Activated B cell treated with CpG ODN at 0.5 μM for 24 hours (primary cell): ENCODE measurements around the gene PIM3. TPM values are rescaled to one million over a fixed set of nuclear protein-coding genes. Genes with fewer than 3 reads are reported as not detected.
"Not testable (repeated sequence)": the region's sequence is repeated elsewhere in the genome, so short reads cannot be mapped to it uniquely, and the experiment has no call there.

ENCODE experiments used
- ATAC-seq: fragments of 200-7000 bp; cut with Tn5 transposase; one replicate; pipeline ENCODE4 v1.10.0; 2021; ENCODE audit warnings: low read depth, mild to moderate bottlenecking, moderate library complexity
- CTCF ChIA-PET: fragments of 350-600 bp; sonication (Branson Sonifier 250); formaldehyde crosslinking; loops from one replicate; lab custom pipeline; 2021; ENCODE audit warnings: antibody characterized with exemption; lab: Charles Lee
- POLR2A ChIA-PET: fragments of 350-600 bp; sonication (Branson Sonifier 250); formaldehyde crosslinking; loops from one replicate; lab custom pipeline; 2021; ENCODE audit warnings: antibody characterized with exemption; lab: Charles Lee
- DNase-seq: peaks from one replicate; pipeline ENCODE4 v3.0.0; 2022
- H3K27ac Mint-ChIP-seq: one replicate; pipeline ENCODE4 v1.8.0; 2020; ENCODE audit warnings: mixed read lengths
- H3K27me3 Mint-ChIP-seq: one replicate; pipeline ENCODE4 v1.8.0; 2021; ENCODE audit warnings: mixed read lengths
- H3K36me3 Mint-ChIP-seq: one replicate; pipeline ENCODE4 v1.8.0; 2021; ENCODE audit warnings: low read depth, mixed read lengths
- H3K4me1 Mint-ChIP-seq: one replicate; pipeline ENCODE4 v1.8.0; 2021; ENCODE audit warnings: mixed read lengths
- H3K4me3 Mint-ChIP-seq: one replicate; pipeline ENCODE4 v1.8.0; 2020; ENCODE audit warnings: mild to moderate bottlenecking, mixed read lengths
- H3K9me3 Mint-ChIP-seq: one replicate; pipeline ENCODE4 v1.8.0; 2020; ENCODE audit warnings: mixed read lengths
- intact Hi-C: fragments of 100-400 bp; cut with micrococcal nuclease; formaldehyde crosslinking; loops from one replicate; pipeline ENCODE4 v1.15.1; 2024
- total RNA-seq: library from RNA; stranded (reverse); gene quantifications from 2 replicates; pipeline ENCODE4 v1.2.3, GENCODE V29; 2022
- TF ChIP-seq, protein P1 (sequence below): fragments of 200-600 bp; IDR thresholded peaks from one replicate; pipeline ENCODE4 v1.8.0; 2022; ENCODE audit warnings: antibody characterized with exemption, mild to moderate bottlenecking

Gene PIM3
- total RNA-seq, 1 donor from 2014 or later: 91.7 TPM

DNA sequence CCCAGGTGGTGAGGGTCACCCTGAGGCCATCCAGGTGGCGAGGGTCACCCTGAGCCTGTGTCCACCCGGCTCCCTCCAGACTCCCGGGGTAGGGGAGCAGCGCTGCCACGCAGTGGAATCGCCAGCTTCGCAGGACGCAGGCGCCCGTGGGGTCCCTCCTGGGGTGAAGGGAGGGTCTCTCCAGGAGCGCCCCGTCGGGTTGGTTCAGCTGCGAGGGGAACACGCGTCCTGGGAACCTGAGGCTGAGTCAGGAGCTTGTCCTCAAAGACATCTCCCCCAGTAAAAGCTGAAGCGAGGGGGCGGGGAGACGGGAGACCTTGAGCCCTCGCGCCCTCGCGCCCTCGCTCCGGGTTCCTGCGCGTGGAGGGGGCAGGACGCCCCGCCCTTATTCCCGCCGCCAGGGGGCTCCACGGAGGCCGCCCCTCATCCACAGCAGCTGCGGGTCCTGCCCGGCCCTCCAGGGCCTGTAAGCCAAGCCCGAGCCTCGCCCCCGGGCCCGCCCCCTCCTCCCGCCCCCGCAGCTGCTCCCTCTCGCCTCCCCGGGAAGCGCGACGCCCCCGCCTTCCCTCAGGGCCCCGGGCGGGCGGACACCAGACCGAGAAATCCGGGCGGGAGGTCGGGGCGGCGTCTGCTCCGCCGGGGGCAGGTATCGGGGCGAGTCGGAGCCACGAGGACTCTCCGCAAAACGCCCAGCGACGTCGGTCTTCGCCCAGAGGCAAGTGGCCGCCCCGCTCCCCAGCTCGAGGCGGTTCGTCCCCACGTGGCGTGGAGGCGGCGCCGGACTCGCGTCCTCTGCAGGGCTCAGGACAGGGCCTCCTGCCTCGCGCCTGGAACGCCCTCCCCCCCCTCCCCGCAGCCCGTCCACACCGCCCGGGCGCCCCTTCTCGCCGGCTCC is 22.8 kb downstream of the PIM3 start:
- H3K4me1 Mint-ChIP-seq: peaks cover 13% of the 10 kb centered on the region
- H3K9me3 Mint-ChIP-seq: peaks cover 15% of the 10 kb centered on the region
- H3K27me3 Mint-ChIP-seq: peaks cover 2% of the 10 kb centered on the region
- ChIA-PET CTCF (interaction anchor here (0.6 to 4.0 kb wide), 6 partner anchors 11 to 52 kb away, joined by 3 to 20 read pairs (median 7); no protein-coding TSS in a partner anchor), POLR2A (interaction anchor here (1.0 to 3.1 kb wide), 12 partner anchors 9 to 52 kb away, joined by 3 to 25 read pairs (median 8); partner anchors contain the start of gene PIM3)
- ATAC-seq (peak; percentile 78), DNase-seq (peak; percentile 53)
- TF ChIP-seq, protein P1, sequence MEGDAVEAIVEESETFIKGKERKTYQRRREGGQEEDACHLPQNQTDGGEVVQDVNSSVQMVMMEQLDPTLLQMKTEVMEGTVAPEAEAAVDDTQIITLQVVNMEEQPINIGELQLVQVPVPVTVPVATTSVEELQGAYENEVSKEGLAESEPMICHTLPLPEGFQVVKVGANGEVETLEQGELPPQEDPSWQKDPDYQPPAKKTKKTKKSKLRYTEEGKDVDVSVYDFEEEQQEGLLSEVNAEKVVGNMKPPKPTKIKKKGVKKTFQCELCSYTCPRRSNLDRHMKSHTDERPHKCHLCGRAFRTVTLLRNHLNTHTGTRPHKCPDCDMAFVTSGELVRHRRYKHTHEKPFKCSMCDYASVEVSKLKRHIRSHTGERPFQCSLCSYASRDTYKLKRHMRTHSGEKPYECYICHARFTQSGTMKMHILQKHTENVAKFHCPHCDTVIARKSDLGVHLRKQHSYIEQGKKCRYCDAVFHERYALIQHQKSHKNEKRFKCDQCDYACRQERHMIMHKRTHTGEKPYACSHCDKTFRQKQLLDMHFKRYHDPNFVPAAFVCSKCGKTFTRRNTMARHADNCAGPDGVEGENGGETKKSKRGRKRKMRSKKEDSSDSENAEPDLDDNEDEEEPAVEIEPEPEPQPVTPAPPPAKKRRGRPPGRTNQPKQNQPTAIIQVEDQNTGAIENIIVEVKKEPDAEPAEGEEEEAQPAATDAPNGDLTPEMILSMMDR: no peak
- no peak overlapping the region for H3K27ac Mint-ChIP-seq
- peaks cover 4% of the 10 kb centered on the region for H3K36me3 Mint-ChIP-seq
- intact Hi-C loops: loop anchor here (1.0 to 5.0 kb wide), 2 partner anchors 21 to 34 kb away; no protein-coding TSS in a partner anchor
- peak overlapping the region; percentile 65 for H3K4me3 Mint-ChIP-seq

DNA sequence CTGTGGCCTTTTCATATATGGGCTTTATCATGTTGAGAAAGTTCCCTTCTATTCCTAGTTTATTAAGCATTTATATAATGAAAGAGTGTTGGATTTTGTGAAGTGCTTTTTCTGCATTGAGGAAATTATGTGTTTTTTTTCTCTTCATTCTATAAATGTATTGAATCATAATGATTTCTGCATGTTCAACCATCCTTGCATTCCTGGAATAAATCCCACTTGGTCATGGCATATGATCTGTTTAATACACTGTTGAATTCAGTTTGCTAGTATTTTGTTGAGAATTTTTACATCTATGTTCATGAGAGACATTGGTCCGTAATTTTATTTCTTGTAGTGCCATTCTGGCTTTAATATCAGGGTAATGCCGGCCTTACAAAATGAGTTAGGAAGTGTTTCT is 25.8 kb downstream of the PIM3 start:
- POLR2A ChIA-PET: no interaction called here
- no peak for DNase-seq
- no peak overlapping the region for H3K27ac Mint-ChIP-seq

DNA sequence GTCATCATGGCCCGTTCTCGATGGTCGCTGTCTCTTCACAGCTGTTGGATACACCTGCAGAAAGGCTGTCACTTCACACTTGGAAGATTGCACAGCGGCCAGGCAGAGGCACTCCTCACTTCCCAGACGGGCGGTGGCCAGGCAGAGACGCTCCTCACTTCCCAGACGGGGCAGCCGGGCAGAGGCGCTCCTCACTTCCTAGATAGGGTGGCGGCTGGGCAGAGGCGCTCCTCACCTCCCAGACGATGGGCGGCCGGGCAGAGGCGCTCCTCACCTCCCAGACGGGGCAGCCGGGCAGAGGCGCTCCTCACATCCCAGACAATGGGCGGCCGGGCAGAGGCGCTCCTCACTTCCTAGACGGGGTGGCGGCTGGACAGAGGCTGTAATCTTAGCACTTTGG is 29.3 kb downstream of the PIM3 start:
- Mint-ChIP-seq H3K4me1 (peaks cover 11% of the 10 kb centered on the region), H3K9me3 (peaks cover 12% of the 10 kb centered on the region)
- H3K27me3 Mint-ChIP-seq, CTCF ChIA-PET, H3K36me3 Mint-ChIP-seq, POLR2A ChIA-PET, intact Hi-C loops, H3K4me3 Mint-ChIP-seq, H3K27ac Mint-ChIP-seq, ATAC-seq, DNase-seq: not testable (repeated sequence)

More for the DNA sequence above, 25.8 kb downstream of the PIM3 start:
- no peaks in the 10 kb centered on the region for H3K36me3 Mint-ChIP-seq
- ATAC-seq: no peak
- peaks cover 2% of the 10 kb centered on the region for H3K27me3 Mint-ChIP-seq
- peaks cover 12% of the 10 kb centered on the region for H3K9me3 Mint-ChIP-seq
- CTCF ChIA-PET: interaction anchor here (1.7 to 1.8 kb wide), 2 partner anchors 44 to 56 kb away, joined by 5 read pairs; no protein-coding TSS in a partner anchor
- H3K4me1 Mint-ChIP-seq: peaks cover 8% of the 10 kb centered on the region
- no peak overlapping the region for H3K4me3 Mint-ChIP-seq
- intact Hi-C loops: no loop called here
- TF ChIP-seq, protein P1: no peak

DNA sequence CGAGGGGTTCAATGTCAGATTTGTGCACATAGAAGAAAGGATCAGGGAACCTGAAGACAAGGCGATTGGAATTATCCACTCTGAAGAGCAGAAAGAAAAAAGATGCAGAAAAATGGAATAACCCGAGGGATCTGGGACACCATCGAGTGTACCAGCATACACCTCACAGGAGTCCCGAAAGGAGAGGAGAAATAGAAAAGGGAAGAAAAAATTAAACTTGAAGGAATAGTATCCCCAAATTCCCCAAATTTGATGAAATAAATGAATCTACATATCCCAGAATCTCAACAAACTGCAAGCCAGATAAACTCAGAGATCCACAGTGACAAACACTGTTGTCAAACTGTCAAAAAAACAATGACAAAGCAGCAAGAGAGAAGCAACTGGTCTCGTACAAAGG is 30.6 kb downstream of the PIM3 start:
- DNase-seq (no peak), ATAC-seq (no peak)
- ChIA-PET CTCF (interaction anchor here (1.0 to 5.7 kb wide), 2 partner anchors 39 to 60 kb away, joined by 4 to 62 read pairs; no protein-coding TSS in a partner anchor), POLR2A (interaction anchor here (1.0 to 4.3 kb wide), 2 partner anchors 55 to 59 kb away, joined by 4 to 41 read pairs; no protein-coding TSS in a partner anchor)
- no peaks in the 10 kb centered on the region for H3K27me3 Mint-ChIP-seq
- H3K36me3 Mint-ChIP-seq: no peaks in the 10 kb centered on the region
- TF ChIP-seq, protein P1: no peak
- intact Hi-C loops: no loop called here
- peaks cover 11% of the 10 kb centered on the region for H3K4me1 Mint-ChIP-seq
- no peak overlapping the region for H3K4me3 Mint-ChIP-seq
- peaks cover 10% of the 10 kb centered on the region for H3K9me3 Mint-ChIP-seq
- H3K27ac Mint-ChIP-seq: no peak overlapping the region

DNA sequence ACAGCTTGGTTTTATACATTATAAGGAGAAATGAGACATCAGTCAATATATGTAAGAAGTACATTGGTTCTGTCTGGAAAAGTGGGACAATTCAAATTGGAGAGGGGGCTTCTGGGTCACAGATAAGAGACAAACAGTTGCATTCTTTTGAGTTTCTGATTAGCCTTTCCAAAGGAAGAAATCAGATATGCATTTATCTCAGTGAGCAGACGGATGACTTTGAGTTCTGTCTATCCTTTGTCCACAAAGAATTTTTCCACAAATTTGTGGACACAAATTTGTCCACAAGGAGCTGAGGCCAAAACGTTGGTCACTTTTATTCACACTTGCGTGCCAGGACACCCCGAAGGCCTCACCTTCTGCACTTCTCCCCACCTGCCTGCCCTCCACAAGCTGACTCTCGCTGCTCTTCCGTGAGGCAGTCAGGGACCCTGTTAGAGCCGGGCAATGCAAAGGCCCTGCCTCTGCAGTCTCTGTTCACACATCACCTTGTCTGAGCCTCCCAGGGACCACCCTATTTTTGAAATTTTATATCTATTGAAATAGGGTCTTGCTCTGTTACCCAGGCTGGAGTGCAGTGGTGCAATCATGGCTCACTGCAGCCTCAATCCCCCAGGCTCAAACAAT is 31.4 kb downstream of the PIM3 start:
- intact Hi-C loops: loop anchor here (2.0 kb wide), 3 partner anchors 15 to 31 kb away; partner anchors contain the start of gene PIM3
- ChIA-PET CTCF (interaction anchor here (1.0 to 5.7 kb wide), 5 partner anchors 30 to 61 kb away, joined by 4 to 62 read pairs (median 12); no protein-coding TSS in a partner anchor), POLR2A (interaction anchor here (0.6 to 4.3 kb wide), 5 partner anchors 9 to 60 kb away, joined by 3 to 41 read pairs (median 4); partner anchors contain the start of gene PIM3)

More for the DNA sequence above, 31.4 kb downstream of the PIM3 start:
- TF ChIP-seq, protein P1: no peak
- DNase-seq (no peak), ATAC-seq (no peak)
- H3K36me3 Mint-ChIP-seq: no peaks in the 10 kb centered on the region
- H3K9me3 Mint-ChIP-seq: peaks cover 5% of the 10 kb centered on the region
- H3K27me3 Mint-ChIP-seq: no peaks in the 10 kb centered on the region
- peaks cover 11% of the 10 kb centered on the region for H3K4me1 Mint-ChIP-seq
- H3K27ac Mint-ChIP-seq: no peak overlapping the region
- H3K4me3 Mint-ChIP-seq: no peak overlapping the region
